CD4-positive, alpha-beta T cell treated with Interleukin-4 for 4 hours (primary cell): Measurements from ENCODE around the gene AHNAK2.

Experiments
- DNase-seq: peaks from one replicate; pipeline ENCODE4 v3.0.0-alpha.2; 2020

The AHNAK2 gene

GRCh38 chr14:105011312-105011990 lies 33.3 kb upstream of the AHNAK2 start:
- no peak for DNase-seq

- no peak for DNase-seq
Observed at GRCh38 chr14:105010891-105011291, 32.7 kb upstream of the AHNAK2 start.

GRCh38 chr14:105010106-105010505 lies 31.9 kb upstream of the AHNAK2 start:
- no peak for DNase-seq

GRCh38 chr14:105007593-105008264 lies 29.6 kb upstream of the AHNAK2 start:
- DNase-seq, result no peak

GRCh38 chr14:105006831-105007592 lies 28.8 kb upstream of the AHNAK2 start:
- DNase-seq, result no peak

GRCh38 chr14:105005929-105006830 lies 28.0 kb upstream of the AHNAK2 start:
- DNase-seq, result no peak

- DNase-seq, result no peak
Observed at GRCh38 chr14:105005329-105005928, 27.3 kb upstream of the AHNAK2 start.

GRCh38 chr14:104999361-104999760 lies 21.2 kb upstream of the AHNAK2 start:
- DNase-seq, result no peak

- no peak for DNase-seq
Observed at GRCh38 chr14:104998801-104999200, 20.6 kb upstream of the AHNAK2 start.

- no peak for DNase-seq
Observed at GRCh38 chr14:104996483-104996882, 18.3 kb upstream of the AHNAK2 start.

- no peak for DNase-seq
Observed at GRCh38 chr14:104996032-104996431, 17.9 kb upstream of the AHNAK2 start.

- no peak for DNase-seq
Observed at GRCh38 chr14:104994978-104995377, 16.8 kb upstream of the AHNAK2 start.

GRCh38 chr14:104993808-104994591 lies 15.8 kb upstream of the AHNAK2 start:
- no peak for DNase-seq

- no peak for DNase-seq
Observed at GRCh38 chr14:104993306-104993705, 15.1 kb upstream of the AHNAK2 start.

- no peak for DNase-seq
Observed at GRCh38 chr14:104992501-104992900, 14.3 kb upstream of the AHNAK2 start.

GRCh38 chr14:104991896-104992230 lies 13.7 kb upstream of the AHNAK2 start:
- DNase-seq, result no peak

- no peak for DNase-seq
Observed at GRCh38 chr14:104989951-104990303, 11.8 kb upstream of the AHNAK2 start.

GRCh38 chr14:104989236-104989950 lies 11.2 kb upstream of the AHNAK2 start:
- no peak for DNase-seq

GRCh38 chr14:104986487-104987164 lies 8.5 kb upstream of the AHNAK2 start:
- no peak for DNase-seq

- DNase-seq, result peak; percentile 84
Observed at GRCh38 chr14:104985675-104986486, 7.7 kb upstream of the AHNAK2 start, which contains the start of gene CLBA1. Gene CLBA1 (plus strand): TSS chr14:104985788. CDS start chr14:104986432, 644 bp downstream.
